ENCODE data around the gene HAPSTR1.
"Not testable (repeated sequence)": the region's sequence is repeated elsewhere in the genome, so short reads cannot be mapped to it uniquely, and the experiment has no call there.

HAPSTR1 gene

DNA sequence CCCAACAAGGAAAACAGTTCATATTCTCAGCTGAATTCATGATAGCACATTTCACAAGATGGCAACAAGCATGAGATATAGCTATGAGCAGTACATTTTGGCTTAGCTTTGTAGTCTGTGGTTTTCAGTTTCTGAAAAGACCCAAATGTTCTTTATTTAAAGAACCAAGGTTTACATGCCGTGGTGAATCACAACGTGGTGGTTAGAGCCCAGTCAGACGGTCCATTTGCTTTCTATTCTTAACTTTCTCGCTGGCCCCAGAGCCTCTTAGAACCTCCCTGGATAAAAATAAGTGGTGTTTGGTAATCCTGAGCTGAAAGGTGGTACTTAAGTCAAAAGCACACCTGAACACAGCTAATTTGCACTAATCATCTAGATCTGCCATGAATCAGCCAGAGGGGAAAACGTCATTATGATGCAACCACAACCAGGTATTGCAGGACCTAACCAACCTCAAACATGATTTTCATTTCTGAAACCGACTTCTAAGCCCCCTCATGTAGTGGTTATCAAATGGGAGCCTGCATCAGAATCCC, 18.6 kb upstream of the HAPSTR1 start:
- no peak for DNase-seq

DNA sequence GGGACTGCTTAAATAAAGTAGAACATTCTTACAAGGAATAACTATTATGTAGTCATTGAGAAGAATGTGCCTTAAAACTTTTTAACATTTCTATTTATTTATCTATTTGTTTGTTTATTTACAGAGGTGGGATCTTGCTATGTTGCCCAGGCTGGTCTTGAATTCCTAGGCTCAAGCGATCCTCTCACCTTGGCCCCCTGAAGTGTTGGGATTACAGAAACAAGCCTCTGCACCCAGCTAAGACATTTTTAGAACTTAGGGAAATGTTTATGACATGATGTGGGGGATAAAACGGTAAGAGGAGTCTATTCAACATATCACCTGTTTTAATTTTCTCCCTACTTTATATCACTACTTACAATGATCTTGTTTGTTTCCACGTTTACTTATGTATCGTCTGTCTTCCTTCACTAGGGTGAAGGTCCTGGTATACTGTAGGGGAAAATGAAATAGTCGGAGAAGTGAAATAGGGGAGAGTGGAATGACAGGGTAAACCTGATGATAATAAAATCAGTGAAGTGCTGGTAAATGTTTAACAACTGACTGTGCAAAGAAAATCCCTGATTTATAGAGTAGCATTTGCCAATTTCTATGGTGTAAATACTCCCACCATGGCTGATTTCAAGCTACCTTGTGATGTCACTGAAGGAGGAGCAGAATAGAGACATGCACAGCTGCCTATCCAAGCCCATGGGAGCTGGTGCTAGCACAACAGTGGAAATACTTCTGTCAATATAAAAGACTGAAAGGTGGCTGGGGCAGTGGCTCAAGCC, 16.0 kb upstream of the HAPSTR1 start:
- DNase-seq: no peak

DNA sequence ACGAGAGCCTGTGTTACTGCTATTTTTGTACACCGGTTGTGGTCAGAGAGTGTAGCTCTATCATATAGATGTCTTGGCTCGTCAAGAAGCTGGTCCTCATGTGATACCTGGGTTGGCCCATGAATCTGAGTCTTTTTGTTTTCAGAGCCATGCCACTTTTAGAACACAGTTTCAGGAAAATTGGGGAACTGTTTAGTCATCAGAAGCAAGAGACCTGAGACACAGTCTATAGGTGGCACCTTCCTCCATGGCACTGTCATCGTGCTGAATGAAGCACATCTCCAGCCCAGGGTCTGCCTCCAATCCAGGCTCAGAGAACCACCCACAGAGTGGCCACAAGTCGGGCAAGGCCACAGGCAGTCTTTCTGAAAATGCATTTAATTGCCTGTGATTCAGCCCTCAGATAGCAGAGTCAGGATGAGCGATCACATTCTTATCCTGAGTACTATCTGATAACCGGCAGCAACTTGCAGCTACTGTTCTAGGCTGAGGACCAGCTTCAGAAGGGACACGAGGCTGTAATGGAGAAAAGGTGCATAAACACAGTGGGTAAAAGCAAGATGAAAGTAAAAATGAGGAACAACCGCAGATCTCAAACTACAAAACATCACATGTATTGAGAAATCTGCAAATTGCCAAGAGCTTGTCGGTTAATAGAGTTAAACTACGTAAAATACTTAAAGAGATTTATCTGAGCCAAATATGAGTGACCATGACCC, 14.2 kb upstream of the HAPSTR1 start:
- DNase-seq: peak; percentile 31 to 72 (median 62)

DNA sequence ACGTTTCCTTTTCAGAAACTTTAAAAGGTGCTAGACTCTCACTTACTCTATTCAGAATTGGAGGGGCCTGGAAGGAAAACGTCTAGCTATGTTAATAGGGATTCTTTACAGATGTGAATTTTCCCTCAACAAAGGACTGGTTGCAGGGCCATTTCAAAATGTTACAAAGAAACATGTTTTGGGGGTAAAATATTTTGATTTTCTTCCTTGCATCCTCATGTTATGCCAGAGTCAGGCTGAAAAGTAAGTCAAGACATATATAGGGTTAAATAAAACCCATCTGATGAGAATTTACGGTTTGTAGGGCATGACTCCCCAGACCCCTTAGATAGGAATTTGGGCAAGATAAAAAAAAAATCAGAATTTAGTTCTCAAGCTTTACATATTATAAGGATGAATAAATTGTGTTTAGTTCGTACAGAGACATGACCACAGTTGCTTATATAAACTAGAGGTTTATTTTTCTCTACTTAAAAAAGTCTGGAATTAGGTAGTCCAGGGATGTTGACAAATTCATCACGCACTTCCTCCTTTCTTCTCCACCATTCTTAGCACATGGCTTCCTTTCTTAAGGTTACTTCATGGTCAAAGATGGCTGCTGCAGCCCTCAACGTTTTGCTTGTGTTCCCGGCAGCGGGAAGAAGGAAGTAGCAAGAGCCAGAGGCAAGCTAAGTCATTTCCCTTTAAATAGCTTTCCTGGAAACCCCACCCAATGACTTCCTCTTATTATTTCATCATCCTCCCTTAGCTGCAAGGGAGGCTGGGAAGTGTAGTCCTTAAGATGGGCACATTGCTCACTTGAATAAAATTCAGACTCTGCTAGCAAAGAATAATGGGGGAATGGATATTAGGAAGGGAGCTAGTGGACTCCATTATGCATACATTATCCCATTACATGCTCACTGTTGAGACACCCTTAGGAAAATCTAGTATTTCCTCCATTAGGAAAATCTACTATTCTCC, 12.7 kb upstream of the HAPSTR1 start:
- DNase-seq: peak; percentile 84 to 97 (median 92)

DNA sequence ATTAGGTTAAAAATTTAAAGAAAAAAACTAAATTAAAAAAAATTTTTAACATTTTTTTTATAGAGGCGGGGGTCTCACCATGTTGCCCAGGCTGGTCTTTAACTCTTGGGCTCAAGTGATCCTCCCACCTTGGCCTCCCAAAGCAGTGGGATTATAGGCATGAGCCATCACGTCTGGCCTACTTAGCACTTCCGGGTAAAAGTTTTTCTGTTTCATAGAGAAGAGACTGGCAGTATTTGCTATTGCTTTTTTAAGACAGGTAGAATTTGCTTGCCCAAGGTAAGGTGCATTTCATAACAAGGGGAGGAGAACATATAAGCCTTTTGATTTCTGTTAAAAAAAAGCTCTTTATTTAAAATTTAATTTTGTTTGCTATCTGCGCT, 12.0 kb upstream of the HAPSTR1 start:
- no peak for DNase-seq

DNA sequence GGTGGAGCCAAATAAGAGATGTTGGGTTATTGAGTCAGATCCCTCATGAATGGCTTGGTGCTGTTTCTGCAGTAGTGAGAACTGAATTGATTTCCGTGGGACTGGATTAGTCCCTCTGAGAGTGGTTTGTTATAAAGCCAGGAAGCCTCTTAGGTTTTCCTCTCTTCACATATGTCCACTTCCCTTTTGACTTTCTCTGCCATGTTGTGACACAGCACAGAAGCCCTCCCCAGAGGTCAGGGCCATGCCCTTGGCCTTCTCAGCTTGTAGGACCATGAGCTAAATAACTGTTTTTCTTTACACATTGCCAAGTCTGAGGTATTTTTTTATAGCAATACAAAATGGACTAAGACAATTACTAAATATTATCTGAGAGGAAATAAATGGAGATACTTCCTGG, 10.3 kb upstream of the HAPSTR1 start:
- peak; percentile 12 to 55 (median 52) for DNase-seq

DNA sequence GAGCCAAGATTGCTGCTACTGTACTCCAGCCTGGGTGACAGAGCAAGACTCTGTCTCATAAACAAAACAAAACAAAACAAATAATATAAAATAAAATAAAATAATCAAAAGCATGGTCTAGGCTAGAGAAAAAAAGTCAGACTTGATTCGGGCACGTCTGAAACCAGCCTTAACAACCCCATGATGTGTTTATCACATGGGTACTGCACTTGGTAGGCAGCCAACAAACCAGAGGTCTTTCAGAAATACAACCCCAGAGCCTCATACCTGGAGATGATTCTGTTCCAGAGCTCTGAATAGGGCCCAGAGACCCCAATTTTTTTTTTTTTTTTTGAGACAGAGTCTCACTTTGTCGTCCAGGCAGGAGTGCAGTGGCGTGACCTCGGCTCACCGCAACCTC, 9.6 kb upstream of the HAPSTR1 start:
- no peak for DNase-seq

DNA sequence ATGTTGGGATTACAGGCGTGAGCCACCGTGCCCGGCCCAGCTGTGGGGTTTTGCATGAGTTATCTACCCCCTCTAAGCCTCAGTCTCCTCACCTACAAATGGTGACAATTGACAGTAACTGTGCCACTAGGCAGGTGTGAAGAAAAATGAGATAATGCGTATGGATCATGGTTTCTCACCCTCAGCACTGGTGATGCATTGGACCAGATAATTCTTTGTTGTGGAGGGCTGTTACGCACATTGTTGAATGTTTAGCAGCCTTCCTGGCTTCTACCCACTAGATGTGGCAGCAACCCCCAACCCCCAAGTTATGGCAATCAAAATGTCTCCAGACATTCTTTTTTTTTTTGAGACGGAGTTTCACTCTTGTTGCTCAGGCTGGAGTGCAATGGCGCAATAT, 9.0 kb upstream of the HAPSTR1 start:
- DNase-seq: no peak

DNA sequence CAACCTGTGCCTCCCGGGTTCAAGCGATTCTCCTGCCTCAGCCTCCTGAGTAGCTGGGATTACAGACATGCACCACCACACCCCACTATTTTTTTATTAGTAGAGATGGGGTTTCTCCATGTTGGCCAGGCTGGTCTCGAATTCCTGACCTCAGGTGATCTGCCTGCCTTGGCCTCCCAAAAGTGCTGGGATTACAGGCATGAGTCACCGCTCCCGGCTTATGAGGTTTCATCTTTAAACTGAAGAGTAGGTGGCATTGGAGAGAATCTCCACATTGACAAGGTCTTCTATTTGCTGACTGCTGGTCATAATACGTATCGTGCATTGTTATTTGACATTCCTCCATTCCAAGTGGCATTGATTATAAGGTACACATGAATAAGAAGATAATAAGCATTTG, 3.7 kb upstream of the HAPSTR1 start:
- not testable (repeated sequence) for DNase-seq

DNA sequence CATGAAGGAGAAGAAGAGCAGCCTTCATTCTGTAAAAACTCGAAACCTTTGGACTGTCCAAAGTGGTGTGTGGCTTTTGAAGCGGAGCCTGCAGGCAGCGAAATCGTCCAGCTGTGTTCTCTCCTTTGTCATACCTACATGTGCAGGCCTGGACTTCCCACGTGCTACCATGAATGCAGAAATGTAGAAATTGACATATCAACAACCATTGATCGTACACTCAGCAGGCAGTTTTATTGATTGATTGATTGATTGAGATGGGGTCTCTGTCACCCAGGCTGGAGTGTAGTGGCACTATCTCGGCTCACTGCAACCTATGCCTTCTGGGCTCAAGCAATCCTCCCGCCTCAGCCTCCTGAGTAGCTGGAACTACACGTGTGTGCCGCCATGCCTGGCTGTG, 2.6 kb upstream of the HAPSTR1 start:
- DNase-seq: no peak

DNA sequence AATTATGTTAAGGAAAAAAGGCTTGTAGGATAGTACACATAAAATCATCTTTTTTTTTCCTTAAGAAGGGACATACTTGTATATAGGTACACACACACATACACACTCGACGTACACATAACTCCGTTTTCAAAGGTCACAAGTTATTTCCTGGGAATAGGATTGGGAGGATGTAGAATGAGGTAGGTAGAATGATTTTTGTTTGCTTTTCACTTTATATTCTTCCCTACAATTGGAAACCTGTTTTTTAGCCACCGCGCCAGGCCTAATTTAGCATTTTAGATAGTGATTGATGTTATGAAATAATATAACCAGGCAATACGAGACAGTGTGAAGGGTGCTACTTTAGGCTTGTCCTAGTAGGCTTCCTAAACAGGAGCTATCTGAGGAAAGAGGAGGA, 1.8 kb upstream of the HAPSTR1 start:
- DNase-seq: no peak

DNA sequence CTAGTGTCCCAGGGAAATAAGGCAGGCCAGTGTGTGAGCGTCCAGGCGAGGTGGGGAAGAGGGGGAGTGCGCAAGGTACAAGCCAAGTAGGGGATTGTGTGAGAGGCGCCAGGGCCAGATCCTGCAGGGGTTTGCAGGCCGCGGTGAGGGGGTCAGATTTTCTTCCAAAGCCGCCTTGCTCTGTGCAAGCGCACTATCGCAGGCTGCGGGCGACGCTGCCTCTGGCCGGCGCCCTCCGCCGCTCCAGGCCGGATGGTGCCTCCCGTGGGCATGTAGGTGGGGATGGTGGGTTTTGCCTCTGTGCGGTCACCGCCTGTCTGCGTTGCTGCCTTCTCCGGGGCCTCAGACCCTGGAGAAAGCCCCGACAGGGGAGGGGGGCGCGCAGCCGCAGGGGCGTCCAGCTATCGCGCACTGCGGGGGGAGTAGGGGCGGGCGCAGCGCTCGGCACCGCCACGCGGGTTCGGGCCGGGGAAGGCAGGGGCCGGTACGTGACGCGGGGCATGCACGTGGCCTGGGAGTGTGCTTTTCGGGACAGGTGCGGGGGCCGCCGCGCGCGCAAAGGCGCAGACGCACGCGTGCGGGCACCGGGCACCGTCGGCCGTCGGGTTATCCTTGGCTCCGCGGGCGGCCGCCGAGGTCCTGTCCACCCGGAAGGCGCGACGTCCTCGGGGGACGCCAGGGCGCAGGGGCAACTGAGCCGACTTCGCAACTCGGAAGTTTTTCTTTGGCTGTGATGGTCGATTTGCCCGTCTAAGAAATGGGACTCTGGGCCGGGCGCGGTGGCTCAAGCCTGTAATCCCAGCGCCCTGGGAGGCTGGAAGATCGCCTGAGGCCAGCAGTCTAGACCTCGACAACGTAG, 1.1 kb upstream of the HAPSTR1 start:
- DNase-seq: peak; percentile 29 to 70 (median 42)

DNA sequence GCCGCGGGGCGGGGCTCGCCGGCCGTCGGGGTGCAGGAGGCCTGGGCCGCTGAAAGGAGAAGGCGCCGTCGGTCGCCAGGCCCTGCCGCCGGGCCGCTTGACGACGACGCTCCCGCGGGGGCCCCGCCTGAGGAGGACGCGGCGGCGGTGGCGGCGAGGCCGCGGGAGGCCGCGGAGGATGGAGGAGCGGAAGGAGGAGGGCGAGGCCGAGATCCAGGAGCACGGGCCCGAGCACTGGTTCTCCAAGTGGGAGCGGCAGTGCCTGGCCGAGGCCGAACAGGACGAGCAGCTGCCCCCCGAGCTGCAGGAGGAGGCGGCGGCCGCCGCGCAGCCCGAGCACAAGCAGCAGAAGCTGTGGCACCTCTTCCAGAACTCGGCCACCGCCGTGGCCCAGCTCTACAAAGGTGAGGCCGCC, 430 bp downstream of the HAPSTR1 start:
- peak; percentile 42 to 74 (median 54) for DNase-seq

DNA sequence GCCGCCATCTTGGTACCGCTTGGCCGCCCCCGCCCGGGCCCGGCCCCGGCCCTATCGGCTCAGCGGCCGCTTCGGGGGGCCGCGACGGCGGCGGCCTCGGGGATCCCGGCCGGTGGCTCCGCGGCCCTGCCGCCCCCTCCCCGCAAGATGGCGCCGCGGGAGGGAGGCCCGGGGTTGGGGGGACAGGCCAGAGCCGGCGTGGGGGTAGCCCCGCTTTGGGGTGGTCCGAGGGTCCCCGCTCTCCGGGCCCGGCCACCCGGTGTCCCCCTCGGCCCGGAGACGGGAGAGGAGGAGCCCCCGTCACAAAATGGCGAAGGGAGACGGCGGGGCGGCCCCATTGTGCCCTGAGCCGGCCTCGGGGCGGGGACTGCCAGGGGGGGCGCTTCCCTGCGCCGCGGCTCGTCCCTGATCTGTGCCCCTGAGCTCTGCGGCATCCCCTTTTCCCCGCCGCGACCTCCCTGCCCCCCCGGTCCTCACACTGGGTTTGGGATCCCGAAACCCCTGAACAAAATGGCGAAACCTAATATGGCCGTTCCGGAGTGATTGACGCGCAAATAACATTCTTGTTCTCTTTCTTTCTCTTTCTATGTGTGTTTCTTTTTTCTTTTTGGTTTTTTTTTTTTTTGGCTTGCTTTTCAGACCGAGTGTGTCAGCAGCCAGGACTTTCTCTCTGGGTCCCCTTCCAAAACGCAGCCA, 986 bp downstream of the HAPSTR1 start:
- DNase-seq: peak; percentile 39 to 67 (median 54)

DNA sequence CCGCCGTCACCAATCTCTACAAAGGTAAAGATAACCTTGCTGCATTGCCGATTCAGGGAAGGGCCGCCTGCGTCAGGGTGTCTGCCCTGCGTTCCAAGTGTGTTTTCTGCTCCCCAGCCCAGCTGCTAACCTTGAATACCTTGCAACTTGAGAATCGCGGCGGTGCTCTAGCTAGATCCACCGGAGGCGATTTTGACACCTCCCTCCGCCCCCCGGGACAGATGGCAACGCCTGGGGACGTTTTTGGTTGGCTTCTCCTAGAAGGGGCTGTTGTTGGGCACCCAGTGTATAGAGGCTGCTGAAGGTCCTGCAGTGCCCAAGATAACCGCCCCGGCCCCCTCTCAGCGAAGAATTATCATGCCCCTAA, 1.5 kb downstream of the HAPSTR1 start:
- DNase-seq: peak; percentile 19 to 52 (median 40)

DNA sequence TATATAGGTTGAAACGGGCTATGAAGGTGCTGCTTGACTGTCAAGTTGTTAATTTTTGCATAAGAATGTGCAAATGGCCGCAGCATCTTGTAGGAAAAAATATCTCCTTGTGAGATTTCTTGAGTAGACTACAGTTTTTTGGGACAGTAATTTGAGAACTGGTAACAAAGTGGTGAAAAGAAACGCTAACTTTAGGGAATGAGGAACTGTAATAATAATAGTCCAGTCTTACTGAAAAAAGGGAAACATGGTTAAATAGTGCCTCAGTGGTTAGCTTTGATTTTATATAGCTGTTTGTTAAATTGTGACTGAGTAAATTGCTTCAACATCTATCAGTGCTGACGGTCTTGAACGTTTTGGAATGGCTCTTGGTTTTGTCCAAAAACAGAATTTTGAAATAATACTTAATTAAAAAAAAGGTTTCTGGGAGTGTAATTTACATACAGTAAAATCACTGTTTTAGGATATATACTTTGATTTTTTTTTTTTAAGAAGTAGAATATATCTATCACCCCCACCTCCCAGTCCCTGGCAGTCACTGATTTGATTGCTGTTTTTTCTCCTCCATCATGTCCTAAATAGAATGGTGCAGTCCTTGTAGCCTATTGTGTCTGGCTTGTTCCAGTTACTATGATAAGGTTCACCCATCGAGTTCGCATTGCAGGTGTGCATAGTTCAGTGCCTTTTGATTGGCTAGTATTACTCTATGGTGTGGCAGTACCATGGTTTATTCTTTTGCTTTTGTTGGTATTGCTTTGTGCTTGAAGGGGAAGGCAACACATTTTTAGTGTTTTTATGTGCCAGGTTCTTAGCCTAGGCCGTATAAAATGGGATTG, 2.8 kb downstream of the HAPSTR1 start:
- peak in 2 of 4 experiments; percentile 53 to 56 for DNase-seq

DNA sequence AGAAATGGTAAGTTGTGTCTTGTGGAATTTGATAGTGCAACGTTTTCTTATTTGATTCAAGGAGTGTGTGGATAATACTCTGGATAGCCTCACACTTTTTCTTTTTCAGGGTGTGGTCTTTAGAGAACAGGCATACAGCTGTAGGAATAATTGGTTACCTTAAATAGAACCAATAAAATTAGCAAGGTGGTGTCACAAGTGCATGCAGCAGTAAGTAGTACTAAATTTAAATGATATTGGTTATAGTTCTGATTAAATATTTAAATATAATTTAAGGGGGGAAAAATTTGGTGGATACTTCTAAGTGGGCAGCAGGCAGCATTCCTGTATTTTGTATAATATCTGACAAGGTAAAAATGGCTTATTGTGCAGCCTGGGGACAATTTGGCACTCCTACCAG, 3.7 kb downstream of the HAPSTR1 start:
- no peak for DNase-seq

DNA sequence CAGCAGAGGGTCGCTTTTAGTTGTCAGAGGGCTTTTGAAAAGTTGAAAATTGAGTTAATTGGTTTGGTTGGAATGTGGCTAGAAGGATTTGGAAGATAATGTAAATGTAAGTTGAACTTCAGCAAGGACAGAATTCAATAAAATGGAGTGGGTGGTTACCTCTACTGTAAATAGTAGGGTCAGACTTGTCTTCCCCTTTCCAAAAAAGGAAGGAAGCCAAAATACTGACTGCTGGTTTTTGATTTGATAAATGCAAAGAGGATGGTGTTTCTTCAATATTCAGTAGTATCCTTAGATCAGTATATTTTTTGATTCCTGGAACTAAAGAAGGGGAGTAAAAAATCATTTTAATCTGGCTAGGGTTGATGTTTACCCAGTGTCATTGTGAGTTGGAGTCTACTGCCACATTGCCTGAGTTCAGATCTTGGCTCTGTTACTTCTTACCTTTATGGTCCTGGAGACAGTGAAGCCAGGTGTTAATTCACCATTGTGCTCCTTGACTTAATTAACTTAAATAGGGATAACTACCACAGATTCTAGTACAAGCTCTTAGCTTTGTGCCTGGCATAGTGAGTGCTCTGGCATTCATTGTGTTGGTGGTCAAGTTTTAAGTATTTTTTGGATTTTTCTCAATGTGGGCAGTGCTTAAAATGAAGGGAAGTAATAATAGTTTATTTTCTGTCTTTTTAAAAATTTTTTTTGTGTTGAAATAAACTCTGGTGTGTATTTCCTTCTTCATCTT, 4.4 kb downstream of the HAPSTR1 start:
- DNase-seq: peak in 2 of 4 experiments; percentile 50 to 54

DNA sequence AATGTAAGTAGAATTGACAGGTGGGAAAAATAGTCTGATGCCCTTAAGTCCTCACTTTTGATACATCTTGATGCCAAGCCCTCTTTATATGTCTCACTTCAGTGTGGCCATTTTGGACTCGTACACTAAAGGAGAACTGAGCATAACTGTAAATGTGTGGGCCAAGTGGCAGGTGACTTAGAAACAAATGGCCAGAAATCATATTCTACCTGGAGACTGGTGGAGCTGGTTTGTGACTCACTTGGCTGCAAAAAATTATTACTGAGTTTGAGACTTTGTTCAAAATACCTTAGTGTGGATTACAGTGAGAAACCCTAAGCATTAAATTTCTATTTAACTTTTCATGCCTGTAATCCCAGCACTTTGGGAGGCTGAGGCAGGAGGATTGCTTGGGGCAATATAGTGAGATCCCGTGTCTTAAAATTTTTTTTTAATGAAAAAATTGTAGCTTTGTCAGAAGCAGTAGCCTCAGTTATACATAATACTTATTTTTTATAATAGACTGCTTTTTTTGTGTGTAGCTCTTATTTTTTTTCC, 5.0 kb downstream of the HAPSTR1 start:
- DNase-seq: no peak
